Cardiac muscle cell (in vitro differentiated cells and primary cell): ENCODE data around the gene XYLT1. TPM values are rescaled to one million over a fixed set of nuclear protein-coding genes. Genes with fewer than 3 reads are reported as not detected.
A peak's percentile ranks its signal among the peaks of the same experiment; 100 is the strongest.

Source experiments
- DNase-seq, 2 donors: peaks; one replicate each; pipeline versions ENCODE4 v3.0.0 to v3.0.0-alpha.2; 2010 to 2017; ENCODE audit warnings: low read depth in 1 of 2, low spot score in 1 of 2
- H3K27ac ChIP-seq: fragments of 200-600 bp; sonication (generic); 2 replicates; pipeline ENCODE4 v1.5.1; 2016
- H3K27me3 ChIP-seq: fragments of 200-600 bp; sonication (generic); 2 replicates; pipeline ENCODE4 v1.6.0; 2016; ENCODE audit warnings: control low read depth
- H3K36me3 ChIP-seq: fragments of 200-600 bp; sonication (generic); 2 replicates; pipeline ENCODE4 v1.5.1; 2016; ENCODE audit warnings: control low read depth
- H3K4me1 ChIP-seq: fragments of 200-600 bp; sonication (generic); 2 replicates; pipeline ENCODE4 v1.8.1; 2017; ENCODE audit warnings: low read depth, mild to moderate bottlenecking, mixed run types
- H3K4me3 ChIP-seq: fragments of 200-600 bp; sonication (generic); 2 replicates; pipeline ENCODE4 v1.5.1; 2016; ENCODE audit warnings: mild to moderate bottlenecking
- H3K9me3 ChIP-seq: fragments of 200-600 bp; sonication (generic); 2 replicates; pipeline ENCODE4 v1.5.1; 2017; ENCODE audit warnings: low read depth, mild to moderate bottlenecking, control low read depth
- CTCF ChIP-seq: IDR thresholded peaks from 2 replicates; pipeline ENCODE4 v1.5.1; 2012; ENCODE audit warnings: low read depth, mild to moderate bottlenecking, low read length
- polyA plus RNA-seq: library from polyadenylated mRNA; unstranded; fragments of >200 nt; fragmentation: Nextera tagmentation; extraction: Ambion mirVana; gene quantifications from 2 replicates; pipeline ENCODE4 v1.2.1, GENCODE V29; 2016
- total RNA-seq: library from RNA; depleted of rRNA; stranded (reverse); fragments of >200 nt; gene quantifications from 2 replicates; pipeline ENCODE4 v1.2.3, GENCODE V29; 2016

Gene XYLT1
- total and polyA plus RNA-seq, 2 experiments from 2014 or later, result 3.1 to 7.2 TPM

DNA sequence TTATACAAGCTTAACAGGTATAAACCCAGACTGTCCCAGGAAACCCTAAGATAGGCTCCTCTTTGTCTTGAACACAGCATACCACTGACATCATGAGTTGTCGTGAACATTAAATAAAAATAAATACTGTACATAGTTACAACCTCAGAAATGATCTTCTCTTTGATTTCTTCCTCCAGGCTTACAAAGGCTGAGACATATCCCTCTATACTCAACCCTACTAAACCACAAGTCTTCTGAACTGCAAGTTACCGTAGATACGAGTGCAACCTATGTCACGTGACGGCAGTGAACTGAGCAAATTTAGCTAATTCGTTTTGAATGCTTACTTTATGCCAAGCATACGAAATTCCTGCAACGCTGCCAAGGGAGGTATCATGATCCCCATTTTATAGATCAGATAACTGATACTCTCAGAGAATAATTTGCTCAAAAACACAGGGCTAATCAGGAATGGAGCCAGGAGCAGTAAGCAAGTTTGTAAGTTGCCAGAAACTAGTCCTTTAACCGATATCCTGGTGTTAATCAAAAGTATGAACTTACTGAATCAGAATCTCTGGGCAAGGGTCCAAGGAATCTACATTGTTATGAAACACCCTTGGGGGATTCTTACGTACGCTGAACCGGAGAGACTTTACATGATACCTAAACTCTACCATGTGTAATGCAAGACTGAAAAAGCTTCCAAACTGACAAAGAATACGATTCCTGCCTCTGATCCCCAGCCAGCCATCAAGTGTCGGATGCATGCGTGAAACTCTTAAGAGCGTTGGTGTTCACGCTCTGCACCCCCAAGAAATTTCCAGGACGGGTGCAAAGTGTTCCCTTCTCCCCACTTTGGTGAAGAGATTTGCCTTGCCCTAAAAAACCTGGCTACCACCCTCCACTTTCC lies 106.2 kb downstream of the XYLT1 start:
- peak in 1 of 2 donors; percentile 92 for DNase-seq
- no peaks in the 10 kb centered on the region for H3K4me1 ChIP-seq
- H3K9me3 ChIP-seq, result no peaks in the 10 kb centered on the region
- H3K27me3 ChIP-seq, result no peaks in the 10 kb centered on the region
- no peak overlapping the region for H3K27ac ChIP-seq
- H3K36me3 ChIP-seq, result no peaks in the 10 kb centered on the region
- TF ChIP-seq CTCF, result no peak
- no peak overlapping the region for H3K4me3 ChIP-seq

DNA sequence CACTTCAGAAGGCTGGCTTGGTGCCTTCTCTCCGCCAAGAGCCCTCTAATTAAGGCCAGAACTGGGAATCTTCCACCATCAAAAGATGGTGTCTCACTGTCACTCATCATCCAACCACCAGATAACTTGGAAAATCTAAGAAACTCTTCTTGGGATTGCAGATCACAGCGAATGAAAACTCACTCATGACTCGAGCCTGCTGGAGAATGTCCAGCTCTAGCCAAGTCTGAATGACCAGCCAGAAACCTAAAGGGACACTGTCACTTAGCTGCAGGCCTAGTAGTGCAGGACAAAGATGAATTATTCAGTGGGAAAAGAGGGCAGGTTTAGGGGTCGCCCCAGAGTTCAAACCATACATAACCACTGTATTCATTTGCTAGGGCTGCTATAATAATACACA lies 107.8 kb downstream of the XYLT1 start:
- H3K36me3 ChIP-seq, result no peaks in the 10 kb centered on the region
- DNase-seq, result no peak
- H3K27ac ChIP-seq, result no peak overlapping the region
- no peaks in the 10 kb centered on the region for H3K27me3 ChIP-seq
- H3K4me1 ChIP-seq, result no peaks in the 10 kb centered on the region
- H3K4me3 ChIP-seq, result no peak overlapping the region
- H3K9me3 ChIP-seq, result no peaks in the 10 kb centered on the region
- TF ChIP-seq CTCF, result no peak

DNA sequence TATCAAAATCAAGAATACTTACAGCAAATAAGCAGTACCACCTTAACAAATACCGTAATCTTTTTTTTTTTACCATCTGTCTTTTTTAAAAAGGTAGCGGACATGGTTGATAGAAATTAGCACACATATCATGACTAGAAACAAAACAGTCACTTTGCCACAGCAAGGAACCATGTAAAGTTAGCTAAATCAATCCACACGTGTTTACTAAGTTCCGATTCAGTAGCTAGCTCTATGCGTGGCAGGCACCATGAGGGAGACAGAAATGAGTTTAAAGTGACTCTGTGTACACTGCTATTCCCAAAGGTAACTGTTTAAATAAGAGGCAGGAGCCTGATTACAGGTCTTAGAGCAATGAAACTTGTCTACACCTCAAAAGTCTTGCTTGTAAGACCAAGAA lies 108.6 kb downstream of the XYLT1 start:
- no peaks in the 10 kb centered on the region for H3K36me3 ChIP-seq
- H3K27me3 ChIP-seq, result no peaks in the 10 kb centered on the region
- no peaks in the 10 kb centered on the region for H3K9me3 ChIP-seq
- H3K4me1 ChIP-seq, result no peaks in the 10 kb centered on the region
- H3K4me3 ChIP-seq, result no peak overlapping the region
- H3K27ac ChIP-seq, result no peak overlapping the region
- no peak for DNase-seq
- TF ChIP-seq CTCF, result no peak

GRCh38 chr16:17360693-17361122 lies 110.1 kb downstream of the XYLT1 start:
- Histone ChIP-seq H3K27ac (no peak overlapping the region), H3K4me1 (no peaks in the 10 kb centered on the region), H3K36me3 (no peaks in the 10 kb centered on the region), H3K4me3 (no peak overlapping the region), H3K27me3 (no peaks in the 10 kb centered on the region), H3K9me3 (no peaks in the 10 kb centered on the region)
- no peak for TF ChIP-seq CTCF
- DNase-seq, result no peak

- H3K27me3 ChIP-seq, result no peaks in the 10 kb centered on the region
- no peak overlapping the region for H3K27ac ChIP-seq
- TF ChIP-seq CTCF, result no peak
- no peaks in the 10 kb centered on the region for H3K9me3 ChIP-seq
- H3K36me3 ChIP-seq, result no peaks in the 10 kb centered on the region
- no peaks in the 10 kb centered on the region for H3K4me1 ChIP-seq
- DNase-seq, result peak in 1 of 2 donors; percentile 15
- H3K4me3 ChIP-seq, result no peak overlapping the region
These were observed 110.9 kb downstream of the XYLT1 start for GRCh38 chr16:17359788-17360390.
